ENCODE results near the gene SETD1B. TPM values are rescaled to one million over a fixed set of nuclear protein-coding genes. Genes with fewer than 3 reads are reported as not detected.

SETD1B gene
- total and polyA plus RNA-seq, 2 of the 4 experiments (the other 2 are of a cell fraction) = 0.90 to 5.1 TPM

GRCh38 chr12:121786440-121786825 lies 17.4 kb upstream of the SETD1B start:
- peaks cover 29% of the 10 kb centered on the region; the same call in 1 of the 2 replicates for H4K20me1 ChIP-seq (ENCODE audit: insufficient read depth, low read length)
- H3K4me1 ChIP-seq (ENCODE audit: control insufficient read depth, insufficient read depth, low read length) = peaks cover 14% of the 10 kb centered on the region
- peak overlapping the region; percentile 95 for H2AK9ac ChIP-seq (replicated peaks; ENCODE audit: low read depth, low read length, poor library complexity)
- in situ Hi-C loops (cut with MboI; ENCODE audit: low sequenced_read_pairs) = no loop called here
- no peak overlapping the region for H3K9ac ChIP-seq (ENCODE audit: low read depth, low read length)
- peak overlapping the region; percentile 72 for H2BK5ac ChIP-seq (ENCODE audit: low read depth, low read length, poor library complexity, severe bottlenecking)
- no TSS peak for BruUV-seq (replicated peaks)
- H2BK20ac ChIP-seq (ENCODE audit: low read depth, low read length) = 0 out of 2 replicates have a peak overlapping the region, but pooled peaks have one; percentile 26
- peaks cover 14% of the 10 kb centered on the region for H3K9me1 ChIP-seq (ENCODE audit: insufficient read depth, low read length)
- no peak overlapping the region for H2BK15ac ChIP-seq (ENCODE audit: low read depth, low read length)
- H2AK5ac ChIP-seq (ENCODE audit: low read depth, low read length) = peak overlapping the region; percentile 89
- DNase-seq (peak; percentile 94), ATAC-seq (ENCODE audit: low read depth) (peak; percentile 69)
- H4K5ac ChIP-seq (ENCODE audit: low read depth, low read length) = no peak overlapping the region
- peak overlapping the region; percentile 72 for H3K4ac ChIP-seq (ENCODE audit: low read depth, low read length)
- TF ChIP-seq CHD1 (IDR thresholded peaks at IDR 0.05; ENCODE audit: low read depth, low read length) = no peak
- TF ChIP-seq RAD21 (IDR thresholded peaks at IDR 0.05; ENCODE audit: low read length) = no peak
- TF ChIP-seq FOS (IDR thresholded peaks at IDR 0.05; ENCODE audit: low read depth, low read length) = peak; percentile 76
- no peak for TF ChIP-seq BHLHE40 (IDR thresholded peaks at IDR 0.05; ENCODE audit: low read depth, low read length)
- TF ChIP-seq RFX5 (IDR thresholded peaks at IDR 0.05; ENCODE audit: low read depth, low read length) = no peak
- TF ChIP-seq POLR2A (IDR thresholded peaks at IDR 0.05; ENCODE audit: low read depth, low read length) = no peak
- TF ChIP-seq, protein P1, sequence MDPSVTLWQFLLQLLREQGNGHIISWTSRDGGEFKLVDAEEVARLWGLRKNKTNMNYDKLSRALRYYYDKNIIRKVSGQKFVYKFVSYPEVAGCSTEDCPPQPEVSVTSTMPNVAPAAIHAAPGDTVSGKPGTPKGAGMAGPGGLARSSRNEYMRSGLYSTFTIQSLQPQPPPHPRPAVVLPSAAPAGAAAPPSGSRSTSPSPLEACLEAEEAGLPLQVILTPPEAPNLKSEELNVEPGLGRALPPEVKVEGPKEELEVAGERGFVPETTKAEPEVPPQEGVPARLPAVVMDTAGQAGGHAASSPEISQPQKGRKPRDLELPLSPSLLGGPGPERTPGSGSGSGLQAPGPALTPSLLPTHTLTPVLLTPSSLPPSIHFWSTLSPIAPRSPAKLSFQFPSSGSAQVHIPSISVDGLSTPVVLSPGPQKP (IDR thresholded peaks at IDR 0.05; ENCODE audit: borderline replicate concordance, low read depth, low read length) = no peak
- no peak for TF ChIP-seq NFE2L2 (IDR thresholded peaks at IDR 0.05; ENCODE audit: low read depth, low read length)
- TF ChIP-seq, protein P2, sequence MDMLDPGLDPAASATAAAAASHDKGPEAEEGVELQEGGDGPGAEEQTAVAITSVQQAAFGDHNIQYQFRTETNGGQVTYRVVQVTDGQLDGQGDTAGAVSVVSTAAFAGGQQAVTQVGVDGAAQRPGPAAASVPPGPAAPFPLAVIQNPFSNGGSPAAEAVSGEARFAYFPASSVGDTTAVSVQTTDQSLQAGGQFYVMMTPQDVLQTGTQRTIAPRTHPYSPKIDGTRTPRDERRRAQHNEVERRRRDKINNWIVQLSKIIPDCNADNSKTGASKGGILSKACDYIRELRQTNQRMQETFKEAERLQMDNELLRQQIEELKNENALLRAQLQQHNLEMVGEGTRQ (IDR thresholded peaks at IDR 0.05; ENCODE audit: low read depth, low read length) = no peak
- peak; percentile 53; the same call in 1 of the 2 replicates for TF ChIP-seq MAZ (IDR thresholded peaks at IDR 0.05; ENCODE audit: borderline replicate concordance, low read depth, low read length)
- no peak for TF ChIP-seq CTCF (conservative IDR thresholded peaks at IDR 0.05; ENCODE audit: low read depth, low read length)
- no peak for TF ChIP-seq SMC3 (IDR thresholded peaks at IDR 0.05; ENCODE audit: low read depth, low read length)
- TF ChIP-seq RCOR1 (IDR thresholded peaks at IDR 0.05; ENCODE audit: insufficient replicate concordance, low read length) = peak; percentile 91
- no peak for TF ChIP-seq MAFK (IDR thresholded peaks at IDR 0.05; ENCODE audit: low read depth, low read length)
- no peak for TF ChIP-seq MXI1 (IDR thresholded peaks at IDR 0.05; ENCODE audit: borderline replicate concordance, low read depth, low read length)
- peak; percentile 97 for TF ChIP-seq CEBPB (IDR thresholded peaks at IDR 0.05; ENCODE audit: low read depth, low read length)
- 0 out of 2 replicates have a peak overlapping the region, but pooled peaks have one; percentile 6 for H3K4me2 ChIP-seq (ENCODE audit: low read depth, low read length)
- peak overlapping the region in 1 of 2 experiments; percentile 60; a peak in 1 of 4 replicates for H4K8ac ChIP-seq (ENCODE audit: low read depth in 2 of 2, low read length in 2 of 2)
- no peaks in the 10 kb centered on the region for H3K27me3 ChIP-seq (ENCODE audit: control insufficient read depth, insufficient read depth, low read length)
- peak overlapping the region; percentile 19 for H3K27ac ChIP-seq (ENCODE audit: insufficient read depth, low read length)
- peak overlapping the region; percentile 60 for H2BK120ac ChIP-seq (ENCODE audit: low read depth, low read length)
- peak overlapping the region; percentile 68 for H4K91ac ChIP-seq (ENCODE audit: insufficient read depth, low read depth, low read length)
- no peak overlapping the region for H3K56ac ChIP-seq (ENCODE audit: extremely low read depth, insufficient read depth, low read length)
- ChIA-PET POLR2A (ENCODE audit: unreplicated experiment) (no interaction called here), CTCF (interaction anchor here (0.6 to 1.7 kb wide), 2 partner anchors 10 to 1181 kb away, joined by 4 read pairs; no protein-coding TSS in a partner anchor)
- WGBS, 2 experiments (ENCODE audit: extremely low coverage in 2 of 2, insufficient read length in 1 of 2) = 30% methylated on average over 2 of the region's 6 CpGs; no CpG with 5 or more reads in 1 of the 2 experiments
- H3K18ac ChIP-seq (ENCODE audit: low read depth, low read length) = no peak overlapping the region
- intact Hi-C loops (cut with micrococcal nuclease) = no loop called here
- H3K9me3 ChIP-seq (ENCODE audit: control insufficient read depth, insufficient read depth, low read length) = no peaks in the 10 kb centered on the region
- H3K23ac ChIP-seq (ENCODE audit: low read depth, low read length) = no peak overlapping the region
- dilution Hi-C loops (cut with HindIII; ENCODE audit: low sequenced_read_pairs, unreplicated experiment) = no loop called here
- peaks cover 0 to 20% of the 10 kb centered on the region in 2 experiments; a peak in 1 of 4 replicates for H3K79me1 ChIP-seq (ENCODE audit: low read depth in 1 of 2, low read length in 2 of 2)
- peak overlapping the region; percentile 60 for H2AFZ ChIP-seq (replicated peaks; ENCODE audit: low read length, poor library complexity)
- H3K14ac ChIP-seq (replicated peaks; ENCODE audit: low read depth, low read length) = peak overlapping the region; percentile 73
- no peak overlapping the region for H3K4me3 ChIP-seq (ENCODE audit: insufficient read depth, low read depth, low read length)
- no peaks in the 10 kb centered on the region for H3K36me3 ChIP-seq (ENCODE audit: control insufficient read depth, insufficient read depth, low read length)

Data from IMR-90 (cell line).